GM12872 (cell line): Measurements from ENCODE around the gene DISC1.

Experiments
- TF ChIP-seq, protein P1 (sequence below): IDR thresholded peaks from 3 replicates; pipeline ENCODE4 v1.5.1; 2011; ENCODE audit warnings: low read depth, mild to moderate bottlenecking, low read length, moderate library complexity; ENCODE audit not compliant: insufficient read depth

The DISC1 gene

DNA sequence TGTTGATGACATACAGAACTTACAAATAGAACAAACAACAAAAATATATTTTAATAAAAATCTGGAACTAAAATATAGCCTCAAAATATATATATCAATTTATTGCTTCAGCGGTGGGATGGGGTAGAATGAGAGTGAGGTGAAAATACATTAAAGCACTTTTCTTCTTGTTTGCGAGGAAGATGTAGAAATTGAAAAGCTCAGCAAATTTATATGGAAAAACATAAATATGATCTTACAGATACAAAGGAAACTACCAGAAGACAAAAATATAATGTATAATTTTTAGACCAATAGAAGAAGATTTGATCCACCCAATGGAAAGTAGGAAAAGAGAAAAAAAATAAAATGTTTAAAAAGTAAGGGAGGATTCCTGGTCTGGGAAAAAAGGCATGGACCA is 372.2 kb downstream of the DISC1 start:
- TF ChIP-seq, protein P1, sequence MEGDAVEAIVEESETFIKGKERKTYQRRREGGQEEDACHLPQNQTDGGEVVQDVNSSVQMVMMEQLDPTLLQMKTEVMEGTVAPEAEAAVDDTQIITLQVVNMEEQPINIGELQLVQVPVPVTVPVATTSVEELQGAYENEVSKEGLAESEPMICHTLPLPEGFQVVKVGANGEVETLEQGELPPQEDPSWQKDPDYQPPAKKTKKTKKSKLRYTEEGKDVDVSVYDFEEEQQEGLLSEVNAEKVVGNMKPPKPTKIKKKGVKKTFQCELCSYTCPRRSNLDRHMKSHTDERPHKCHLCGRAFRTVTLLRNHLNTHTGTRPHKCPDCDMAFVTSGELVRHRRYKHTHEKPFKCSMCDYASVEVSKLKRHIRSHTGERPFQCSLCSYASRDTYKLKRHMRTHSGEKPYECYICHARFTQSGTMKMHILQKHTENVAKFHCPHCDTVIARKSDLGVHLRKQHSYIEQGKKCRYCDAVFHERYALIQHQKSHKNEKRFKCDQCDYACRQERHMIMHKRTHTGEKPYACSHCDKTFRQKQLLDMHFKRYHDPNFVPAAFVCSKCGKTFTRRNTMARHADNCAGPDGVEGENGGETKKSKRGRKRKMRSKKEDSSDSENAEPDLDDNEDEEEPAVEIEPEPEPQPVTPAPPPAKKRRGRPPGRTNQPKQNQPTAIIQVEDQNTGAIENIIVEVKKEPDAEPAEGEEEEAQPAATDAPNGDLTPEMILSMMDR = no peak

DNA sequence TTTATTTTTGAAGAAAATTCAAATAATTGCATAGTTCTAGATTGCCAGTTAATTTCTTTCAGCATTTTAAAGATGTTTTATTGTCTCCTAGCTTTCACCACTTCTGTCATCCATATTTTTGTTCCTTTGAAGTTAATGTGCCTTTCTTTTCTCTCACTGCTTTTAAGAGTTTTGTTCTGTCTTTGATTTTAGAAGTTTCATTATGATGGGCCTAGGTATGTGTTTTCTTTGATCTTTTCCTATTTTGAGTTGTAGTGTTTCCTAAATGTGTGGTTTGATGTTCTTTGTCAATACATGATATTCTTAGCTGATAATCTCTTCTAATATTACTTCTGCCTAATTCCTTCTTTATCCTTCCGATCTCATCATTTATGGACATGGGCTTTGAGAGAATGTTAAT is 378.7 kb downstream of the DISC1 start:
- TF ChIP-seq, protein P1 = no peak

GRCh38 chr1:232009741-232010140 is 383.2 kb downstream of the DISC1 start:
- TF ChIP-seq, protein P1 = no peak

- TF ChIP-seq, protein P1 = no peak
Measured at GRCh38 chr1:232011961-232012360, 385.4 kb downstream of the DISC1 start.

DNA sequence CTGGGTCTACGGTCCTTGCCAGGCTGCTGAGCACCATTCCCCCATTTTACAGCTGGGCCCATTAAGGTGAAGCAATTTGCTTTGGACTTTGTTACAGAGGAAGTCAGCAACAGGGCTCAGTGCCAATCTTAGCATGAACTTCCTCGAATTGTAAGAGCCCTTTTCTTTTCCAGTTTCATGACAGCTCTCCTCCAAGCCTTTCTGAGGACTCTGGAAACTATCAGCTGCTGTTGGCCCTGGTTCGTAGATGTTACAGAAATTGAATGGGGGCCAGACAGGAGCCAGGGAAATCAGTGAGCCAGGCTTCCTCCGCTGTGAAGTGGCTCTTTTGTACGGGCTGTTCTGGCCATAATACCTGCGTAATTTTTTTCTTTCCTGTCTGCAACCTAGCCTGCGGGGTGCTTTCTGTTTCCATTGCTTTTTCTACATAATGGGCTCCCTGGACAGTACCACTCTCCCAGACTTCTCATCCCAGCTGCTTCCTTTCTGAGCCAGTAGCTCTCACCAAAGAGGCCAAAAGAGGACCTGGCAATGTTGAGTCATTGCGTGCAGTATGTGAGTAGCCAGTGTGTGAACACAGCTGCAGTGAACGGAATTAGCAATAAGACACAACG is 386.3 kb downstream of the DISC1 start:
- TF ChIP-seq, protein P1 = no peak

GRCh38 chr1:232014941-232015340 is 388.4 kb downstream of the DISC1 start:
- TF ChIP-seq, protein P1 = no peak

DNA sequence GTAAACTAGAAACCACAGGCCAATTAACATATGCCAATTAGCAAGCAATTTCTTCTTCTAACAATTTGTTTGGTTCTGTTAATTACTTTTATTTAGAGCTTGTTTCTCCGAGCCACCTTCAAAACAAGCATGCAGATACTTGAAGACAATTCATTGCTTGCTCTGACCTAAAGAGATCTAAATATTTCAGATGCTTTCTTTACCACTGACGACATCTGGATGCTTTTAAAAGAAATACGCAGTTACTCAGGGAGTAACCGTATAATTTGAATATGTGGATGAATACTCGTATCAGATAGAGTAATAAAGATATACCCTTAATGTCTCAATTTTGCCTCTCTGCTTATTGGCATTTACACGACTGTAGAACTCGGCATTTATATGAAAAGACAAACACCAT is 390.0 kb downstream of the DISC1 start:
- TF ChIP-seq, protein P1 = no peak

GRCh38 chr1:232017057-232017456 is 390.5 kb downstream of the DISC1 start:
- TF ChIP-seq, protein P1 = no peak
